HUDEP-2 (cell line): Measurements from ENCODE around the gene PHF8.

Experiments used
- DNase-seq, 76 experiments: peaks; one replicate each; lab custom pipeline; 2025; ENCODE audit not compliant: unreplicated experiment in 76 of 76; lab: John Stamatoyannopoulos, UW

PHF8 gene

DNA sequence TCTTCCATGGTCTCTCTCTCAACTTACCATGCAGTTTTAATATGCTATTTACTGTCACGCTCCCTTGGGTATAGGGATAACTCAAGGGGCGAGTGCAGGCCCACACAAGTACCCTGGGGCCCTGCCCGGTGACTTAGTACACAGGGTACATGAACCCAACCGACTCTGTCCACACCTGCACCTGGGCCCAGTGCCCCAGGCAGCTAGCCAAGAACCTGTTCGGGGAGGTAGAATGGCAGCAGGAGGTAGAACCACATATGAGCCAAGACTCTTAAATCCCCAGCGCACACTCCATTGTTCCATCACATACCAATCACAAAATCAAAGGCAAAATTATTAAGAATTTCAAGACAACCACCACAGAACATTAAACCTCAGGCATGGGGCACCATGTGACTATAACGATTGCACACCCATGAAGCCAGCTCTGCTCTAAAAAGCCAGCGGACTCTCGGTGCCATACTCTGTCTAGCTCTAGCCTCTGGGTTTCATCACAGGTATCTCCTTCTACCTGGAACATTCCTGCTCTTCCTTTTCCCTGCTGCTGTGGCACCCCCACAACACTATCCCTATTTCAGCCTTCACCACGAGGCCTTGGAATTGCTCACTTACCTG lies 14.6 kb downstream of the PHF8 start:
- no peak for DNase-seq

GRCh38 chrX:54024350-54024749 lies 19.9 kb downstream of the PHF8 start:
- DNase-seq, result no peak

- no peak for DNase-seq
These were observed 31.3 kb downstream of the PHF8 start for GRCh38 chrX:54012830-54013500.

- no peak for DNase-seq
These were observed 36.6 kb downstream of the PHF8 start for GRCh38 chrX:54007682-54008081.

DNA sequence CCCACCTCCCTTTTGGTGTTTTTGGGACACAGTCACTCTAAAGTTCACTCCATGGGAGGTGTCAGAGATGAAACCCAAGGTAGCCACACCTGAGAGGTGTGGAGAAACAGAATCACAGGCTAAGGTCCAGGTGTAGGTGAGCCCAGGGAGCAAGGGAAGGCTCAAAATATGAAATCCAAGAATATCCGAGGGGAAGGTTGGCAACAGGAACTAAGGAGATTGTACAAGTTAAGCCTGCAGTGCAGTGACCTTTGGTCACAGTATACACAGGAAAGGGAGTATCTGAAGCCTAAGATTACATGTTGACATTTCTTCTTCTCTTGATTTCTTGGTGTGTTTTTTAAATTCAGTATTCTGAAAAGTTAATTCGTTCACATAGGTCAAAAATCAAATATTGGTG lies 46.5 kb downstream of the PHF8 start:
- DNase-seq, result no peak

DNA sequence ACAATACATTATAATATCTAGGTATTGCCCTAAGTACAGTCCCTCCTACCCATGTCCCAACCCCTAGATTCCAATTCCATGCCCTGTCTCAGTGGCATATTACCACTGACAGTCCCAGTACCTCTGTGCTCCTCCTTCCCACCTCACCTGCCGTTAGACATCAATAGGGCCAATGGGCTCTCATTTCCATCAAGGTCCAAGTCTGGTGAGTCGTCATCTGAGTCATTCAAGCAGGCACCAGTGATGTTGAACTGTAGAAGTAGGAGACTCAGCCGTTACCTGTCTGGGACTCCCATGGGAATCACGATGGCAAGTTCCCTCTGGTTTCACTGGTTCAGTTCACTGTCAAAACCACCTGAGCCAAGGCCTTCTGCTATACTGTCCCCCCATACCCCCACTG lies 51.7 kb downstream of the PHF8 start:
- no peak for DNase-seq

GRCh38 chrX:53990171-53990570 lies 54.1 kb downstream of the PHF8 start:
- DNase-seq, result no peak

- no peak for DNase-seq
These were observed 59.4 kb downstream of the PHF8 start for GRCh38 chrX:53984895-53985294.

DNA sequence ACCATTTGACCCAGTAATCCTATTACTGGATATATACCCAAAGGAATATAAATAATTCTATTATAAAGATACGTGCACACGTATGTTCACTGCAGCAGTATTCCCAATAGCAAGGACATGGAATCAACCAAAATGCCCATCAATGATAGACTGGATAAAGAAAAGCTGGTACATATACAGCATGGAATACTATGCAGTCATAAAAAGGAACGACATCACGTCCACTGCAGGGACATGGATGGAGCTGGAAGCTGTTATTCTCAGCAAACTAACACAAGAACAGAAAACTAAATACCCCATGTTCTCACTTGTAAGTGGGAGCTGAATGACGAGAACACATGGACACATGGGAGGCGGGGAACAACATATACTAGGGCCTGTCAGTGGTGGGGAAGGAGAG lies 69.7 kb downstream of the PHF8 start:
- no peak for DNase-seq

- no peak for DNase-seq
These were observed 74.7 kb downstream of the PHF8 start for GRCh38 chrX:53969540-53969939.

DNA sequence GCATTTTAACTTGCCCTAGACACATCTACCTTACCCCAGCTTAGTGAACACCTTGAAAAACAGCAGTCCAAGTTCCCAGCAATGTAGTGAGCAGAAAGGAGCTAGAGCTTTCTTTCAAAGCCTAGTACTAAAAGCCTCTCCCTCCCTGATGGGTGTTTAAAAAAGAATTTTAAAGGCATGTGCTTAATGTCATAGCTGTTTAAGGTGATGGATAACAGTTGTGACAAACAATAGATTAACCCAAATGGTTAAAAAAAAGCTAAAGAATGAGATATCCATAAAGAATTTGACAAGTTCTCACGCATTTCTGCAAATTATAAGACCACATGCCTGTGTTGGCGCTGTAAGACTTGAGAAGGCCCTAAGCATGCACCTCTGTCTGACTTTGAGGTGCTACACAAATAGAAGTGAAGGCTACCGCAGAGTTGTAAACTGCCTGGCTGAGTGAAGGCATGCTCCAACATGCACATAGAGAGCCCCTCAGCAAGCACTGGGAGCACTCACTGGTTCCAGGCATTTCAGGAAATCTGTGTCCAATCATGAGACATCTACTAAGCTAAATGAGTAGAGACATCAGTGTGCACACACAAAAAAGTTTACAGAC lies 94.0 kb downstream of the PHF8 start:
- no peak for DNase-seq

DNA sequence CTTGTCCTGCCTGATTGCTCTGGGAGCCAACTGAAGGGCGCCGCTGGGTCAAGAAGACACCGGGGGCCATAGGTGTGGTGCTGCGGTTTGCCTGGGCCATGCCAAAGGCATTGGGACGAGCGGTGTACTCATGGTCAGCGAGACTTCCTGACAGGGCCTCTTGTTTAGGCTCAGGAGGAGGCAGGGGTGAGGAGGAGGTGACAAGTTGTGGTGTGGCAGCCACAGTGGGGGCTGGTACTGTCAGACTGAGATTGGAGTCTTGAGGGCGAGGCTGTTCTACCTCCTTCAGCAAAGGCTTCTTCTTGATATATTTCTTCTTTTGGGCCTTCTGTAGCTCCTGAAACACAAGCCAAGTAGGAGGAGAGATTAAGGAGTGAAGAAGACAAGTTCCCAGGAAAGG lies 104.1 kb downstream of the PHF8 start:
- no peak for DNase-seq

GRCh38 chrX:53939127-53939526 lies 105.1 kb downstream of the PHF8 start:
- DNase-seq, result no peak

- no peak for DNase-seq
These were observed 113.5 kb downstream of the PHF8 start for GRCh38 chrX:53930515-53931380.

- DNase-seq, result no peak
These were observed 118.2 kb downstream of the PHF8 start for GRCh38 chrX:53926030-53926429.

DNA sequence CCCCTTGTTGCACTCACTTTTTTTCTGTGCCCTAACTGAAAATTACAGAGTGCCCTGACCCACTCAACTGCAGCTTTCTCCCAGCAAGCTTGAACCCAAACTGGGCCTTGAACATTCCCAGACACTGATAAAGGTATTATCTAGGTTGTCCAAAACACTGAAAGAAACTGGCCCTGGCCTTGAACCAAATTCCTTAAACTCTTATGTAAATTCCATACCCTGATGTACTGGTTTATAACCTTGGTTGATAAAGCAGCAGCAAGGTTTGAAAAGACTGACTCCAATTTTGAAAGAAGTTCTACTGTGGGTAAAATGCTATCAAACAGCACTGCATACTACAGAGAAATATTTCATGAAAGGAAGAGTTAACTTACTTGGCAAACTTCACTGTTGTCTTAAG lies 125.6 kb downstream of the PHF8 start:
- DNase-seq, result no peak

GRCh38 chrX:53900623-53901022 lies 143.7 kb downstream of the PHF8 start:
- no peak for DNase-seq

DNA sequence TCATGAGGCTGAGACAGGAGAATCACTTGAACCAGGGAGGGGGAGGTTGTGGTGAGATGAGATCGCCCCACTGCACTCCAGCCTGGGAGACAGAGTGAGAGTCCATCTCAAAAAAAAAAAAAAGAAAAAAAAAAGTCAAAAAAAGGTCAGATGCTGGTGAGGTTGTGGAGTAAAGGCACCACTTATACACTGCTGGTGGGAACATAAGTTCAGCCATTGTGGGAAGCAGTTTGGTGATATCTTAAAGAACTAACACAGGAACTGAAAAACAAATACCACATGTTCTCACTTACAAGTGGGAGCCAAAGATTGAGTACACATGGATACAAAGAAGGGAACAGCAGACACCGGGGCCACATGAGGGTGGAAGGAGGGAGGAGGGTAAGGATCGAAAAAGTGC lies 149.0 kb downstream of the PHF8 start:
- no peak for DNase-seq
